ENCODE results near the gene NIT1.

DNA sequence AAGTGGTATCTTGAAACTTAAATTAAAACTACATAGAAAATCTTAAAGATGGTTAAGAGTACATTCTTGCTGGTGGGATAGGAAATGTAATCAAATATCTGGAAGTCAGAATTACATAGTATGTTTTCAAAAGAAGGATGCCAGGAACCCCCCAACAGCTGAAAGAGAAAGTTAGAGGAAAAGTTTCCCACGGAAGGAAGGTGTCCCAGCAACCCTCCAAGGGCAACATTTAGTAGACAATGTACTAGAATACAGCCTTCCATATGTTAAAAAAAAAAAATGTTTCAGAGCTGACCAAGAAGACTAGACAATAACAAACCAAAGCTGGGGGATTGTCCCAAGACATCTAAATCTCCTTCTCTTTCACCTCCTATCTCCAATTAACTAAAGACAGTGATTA, 12.4 kb downstream of the NIT1 start:
- TF ChIP-seq EZH2 (IDR thresholded peaks at IDR 0.05) (no peak), POLR2A (IDR thresholded peaks at IDR 0.05; ENCODE audit: borderline replicate concordance, extremely low read depth, insufficient read depth, insufficient read length) (no peak), RAD21 (IDR thresholded peaks at IDR 0.05; ENCODE audit: low read depth) (no peak)
- TF ChIP-seq, protein P1, sequence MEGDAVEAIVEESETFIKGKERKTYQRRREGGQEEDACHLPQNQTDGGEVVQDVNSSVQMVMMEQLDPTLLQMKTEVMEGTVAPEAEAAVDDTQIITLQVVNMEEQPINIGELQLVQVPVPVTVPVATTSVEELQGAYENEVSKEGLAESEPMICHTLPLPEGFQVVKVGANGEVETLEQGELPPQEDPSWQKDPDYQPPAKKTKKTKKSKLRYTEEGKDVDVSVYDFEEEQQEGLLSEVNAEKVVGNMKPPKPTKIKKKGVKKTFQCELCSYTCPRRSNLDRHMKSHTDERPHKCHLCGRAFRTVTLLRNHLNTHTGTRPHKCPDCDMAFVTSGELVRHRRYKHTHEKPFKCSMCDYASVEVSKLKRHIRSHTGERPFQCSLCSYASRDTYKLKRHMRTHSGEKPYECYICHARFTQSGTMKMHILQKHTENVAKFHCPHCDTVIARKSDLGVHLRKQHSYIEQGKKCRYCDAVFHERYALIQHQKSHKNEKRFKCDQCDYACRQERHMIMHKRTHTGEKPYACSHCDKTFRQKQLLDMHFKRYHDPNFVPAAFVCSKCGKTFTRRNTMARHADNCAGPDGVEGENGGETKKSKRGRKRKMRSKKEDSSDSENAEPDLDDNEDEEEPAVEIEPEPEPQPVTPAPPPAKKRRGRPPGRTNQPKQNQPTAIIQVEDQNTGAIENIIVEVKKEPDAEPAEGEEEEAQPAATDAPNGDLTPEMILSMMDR (IDR thresholded peaks at IDR 0.05 in 2 of 3, conservative IDR thresholded peaks at IDR 0.05 in 1 of 3; ENCODE audit: borderline replicate concordance in 1 of 3, insufficient read depth in 1 of 3, low read depth in 2 of 3, low read length in 2 of 3) = no peak

Measured in HCT116 (cell line).